Measurements from ENCODE around the gene CCDC167. TPM values are rescaled to one million over a fixed set of nuclear protein-coding genes. Genes with fewer than 3 reads are reported as not detected.

Gene CCDC167
- total RNA-seq, 2 donors from 2014 or later = 46.0 to 54.8 TPM

DNA sequence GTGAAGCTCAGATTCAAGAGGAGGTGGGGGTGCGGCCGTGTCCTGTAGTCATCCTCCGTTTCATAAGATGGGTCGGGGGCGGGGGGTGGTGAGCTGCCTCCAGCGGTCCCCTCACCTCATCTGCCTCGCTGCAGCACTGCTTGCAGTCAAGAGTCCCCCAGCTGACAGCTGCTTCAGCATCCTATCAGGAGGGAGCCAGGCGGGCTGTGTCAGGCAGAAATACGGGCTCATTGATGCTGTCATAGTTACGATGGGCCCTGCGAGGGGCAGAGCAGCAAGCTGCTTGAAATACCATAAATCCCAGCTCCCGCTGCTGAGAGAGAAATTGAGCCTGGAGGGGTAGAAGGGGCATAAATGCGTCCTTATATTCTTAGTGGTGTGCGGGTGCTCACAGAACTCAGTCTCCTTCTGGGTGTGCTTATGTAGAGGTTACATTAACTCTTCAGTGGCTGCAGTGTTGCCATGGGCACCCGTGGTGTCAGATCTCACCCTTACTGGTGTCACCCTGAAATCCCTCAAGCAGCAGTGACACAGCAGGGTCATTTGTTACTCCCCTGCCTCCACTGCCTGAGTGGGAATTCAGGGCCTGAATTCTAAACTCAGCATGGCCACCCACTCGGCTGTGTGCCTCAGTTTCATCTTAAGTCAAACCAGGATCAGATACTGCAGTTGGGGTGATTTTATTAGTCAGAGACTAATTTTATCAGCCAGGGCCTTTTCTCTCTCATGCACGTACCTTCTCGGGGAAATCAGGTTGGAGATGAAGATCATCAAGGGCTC, 21.8 kb downstream of the CCDC167 start:
- peaks cover 30% of the 10 kb centered on the region for H3K36me3 Mint-ChIP-seq
- H3K27me3 Mint-ChIP-seq = no peaks in the 10 kb centered on the region
- no peaks in the 10 kb centered on the region for H3K9me3 Mint-ChIP-seq
- no peak overlapping the region for H3K27ac Mint-ChIP-seq
- no peaks in the 10 kb centered on the region for H3K4me1 Mint-ChIP-seq (ENCODE audit: low read depth in 2 of 2)
- ATAC-seq (no peak), DNase-seq (ENCODE audit: low spot score) (no peak)
- H3K4me3 Mint-ChIP-seq = no peak overlapping the region

DNA sequence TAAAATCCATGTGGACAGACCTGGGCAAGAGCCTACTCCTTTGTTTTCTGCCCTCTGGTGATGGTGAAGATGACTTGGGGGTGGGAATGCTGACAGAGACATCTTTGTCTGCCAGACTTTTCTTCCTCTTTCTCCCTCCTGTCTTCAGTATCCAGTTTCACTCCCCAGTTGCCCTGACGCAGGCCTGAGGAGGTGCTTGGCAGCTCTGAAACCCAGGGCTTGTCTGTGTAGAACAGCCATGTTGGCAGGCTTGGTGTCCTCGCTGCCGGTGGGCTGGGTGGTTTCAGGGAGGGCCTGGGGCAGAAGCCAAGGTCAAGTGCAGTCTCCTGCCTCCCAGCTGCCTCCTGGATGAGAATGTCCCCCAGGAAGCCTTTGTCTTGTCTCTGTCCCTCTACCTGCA, 22.5 kb downstream of the CCDC167 start:
- H3K9me3 Mint-ChIP-seq = no peaks in the 10 kb centered on the region
- H3K36me3 Mint-ChIP-seq = peaks cover 25% of the 10 kb centered on the region
- ATAC-seq (no peak), DNase-seq (ENCODE audit: low spot score) (no peak)
- no peak overlapping the region for H3K27ac Mint-ChIP-seq
- H3K4me3 Mint-ChIP-seq = no peak overlapping the region
- H3K4me1 Mint-ChIP-seq (ENCODE audit: low read depth in 2 of 2) = no peaks in the 10 kb centered on the region
- H3K27me3 Mint-ChIP-seq = no peaks in the 10 kb centered on the region

DNA sequence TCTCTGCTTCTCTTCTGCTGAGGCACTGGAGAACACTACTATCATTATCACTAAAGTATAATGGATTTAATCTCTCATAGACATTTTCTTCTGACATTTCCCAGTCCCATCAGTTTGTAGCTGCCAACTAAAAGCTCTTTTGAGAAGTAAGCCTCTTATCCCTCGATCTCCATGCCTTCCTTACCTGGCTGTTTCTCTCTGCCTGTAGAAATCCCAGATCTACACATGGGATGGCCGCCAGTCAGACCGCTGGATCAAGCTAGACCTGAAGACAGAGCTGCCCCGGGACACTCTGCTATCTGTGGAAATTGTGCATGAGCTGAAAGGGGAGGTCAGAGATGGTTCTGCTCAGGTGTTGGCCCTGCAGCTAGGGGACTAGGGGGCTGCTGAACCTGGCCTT, 25.4 kb downstream of the CCDC167 start:
- peaks cover 0 to 3% of the 10 kb centered on the region in 2 donors for H3K4me1 Mint-ChIP-seq (ENCODE audit: low read depth in 2 of 2)
- H3K36me3 Mint-ChIP-seq = peaks cover 25% of the 10 kb centered on the region
- no peak overlapping the region for H3K4me3 Mint-ChIP-seq
- H3K27me3 Mint-ChIP-seq = no peaks in the 10 kb centered on the region
- ATAC-seq (no peak), DNase-seq (ENCODE audit: low spot score) (no peak)
- H3K9me3 Mint-ChIP-seq = no peaks in the 10 kb centered on the region
- H3K27ac Mint-ChIP-seq = no peak overlapping the region

DNA sequence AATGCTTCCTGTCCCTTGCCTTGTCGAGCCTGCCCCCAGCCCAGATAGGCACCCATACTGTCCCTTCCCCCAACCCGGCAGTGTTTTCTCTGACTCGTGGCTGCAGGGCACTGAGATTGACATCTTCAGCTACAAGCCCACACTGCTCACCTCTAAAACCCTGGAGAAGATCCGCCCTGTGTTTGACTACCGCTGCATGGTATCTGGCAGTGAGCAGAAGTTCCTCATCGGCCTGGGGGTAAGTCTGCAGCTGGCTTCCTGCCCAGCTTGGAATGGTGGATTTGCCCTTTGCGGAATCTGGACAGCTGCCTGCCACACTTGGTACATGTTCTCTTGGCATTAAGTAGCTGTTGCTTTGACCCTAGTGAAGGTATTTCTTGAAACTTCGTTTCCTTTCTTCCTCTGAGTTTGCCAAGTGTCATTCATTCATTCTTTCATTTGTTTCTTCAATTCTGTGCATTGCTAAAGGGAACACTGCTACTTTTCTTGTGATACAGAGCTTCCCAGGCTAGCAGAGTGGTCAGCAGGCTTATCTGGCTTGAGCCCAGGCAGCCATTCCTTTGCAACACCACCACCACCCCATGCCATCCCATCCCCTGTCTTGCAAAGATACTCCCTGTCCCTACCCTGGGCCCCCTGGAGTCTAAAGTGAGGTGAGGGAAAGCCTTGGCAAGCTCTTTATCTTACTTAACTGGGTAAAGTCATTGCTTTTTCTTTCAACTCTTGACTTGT, 26.2 kb downstream of the CCDC167 start:
- H3K4me1 Mint-ChIP-seq (ENCODE audit: low read depth in 2 of 2) = peaks cover 0 to 3% of the 10 kb centered on the region in 2 donors
- H3K4me3 Mint-ChIP-seq = no peak overlapping the region
- no peak for DNase-seq (ENCODE audit: low spot score)
- ATAC-seq = no peak
- H3K27ac Mint-ChIP-seq = no peak overlapping the region
- no peaks in the 10 kb centered on the region for H3K27me3 Mint-ChIP-seq
- peaks cover 25% of the 10 kb centered on the region for H3K36me3 Mint-ChIP-seq
- no peaks in the 10 kb centered on the region for H3K9me3 Mint-ChIP-seq

DNA sequence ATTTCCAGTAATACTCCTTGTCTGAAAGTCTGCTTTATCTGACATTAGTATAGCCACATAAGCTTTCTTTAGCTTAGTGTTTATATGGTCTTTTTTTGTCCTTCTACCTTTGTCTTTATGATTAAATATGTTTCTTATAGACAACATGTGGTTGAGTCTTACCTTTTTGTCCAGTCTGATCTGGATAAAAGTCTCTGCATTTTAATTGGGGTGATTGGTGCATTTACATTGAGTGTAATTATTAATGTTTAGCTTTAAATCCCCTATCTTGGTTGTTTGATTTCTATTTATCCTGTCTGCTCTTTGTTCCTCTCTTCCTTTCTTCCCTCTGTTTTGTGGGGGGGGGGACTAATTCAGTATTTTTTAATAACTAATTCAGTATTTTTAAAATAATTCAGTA, 32.0 kb downstream of the CCDC167 start:
- peaks cover 10% of the 10 kb centered on the region for H3K36me3 Mint-ChIP-seq
- no peak overlapping the region for H3K27ac Mint-ChIP-seq
- no peaks in the 10 kb centered on the region for H3K27me3 Mint-ChIP-seq
- no peak for ATAC-seq
- H3K4me1 Mint-ChIP-seq (ENCODE audit: low read depth in 2 of 2) = peaks cover 4 to 7% of the 10 kb centered on the region in 2 donors
- no peak overlapping the region for H3K4me3 Mint-ChIP-seq
- H3K9me3 Mint-ChIP-seq = no peaks in the 10 kb centered on the region
- no peak for DNase-seq (ENCODE audit: low spot score)

DNA sequence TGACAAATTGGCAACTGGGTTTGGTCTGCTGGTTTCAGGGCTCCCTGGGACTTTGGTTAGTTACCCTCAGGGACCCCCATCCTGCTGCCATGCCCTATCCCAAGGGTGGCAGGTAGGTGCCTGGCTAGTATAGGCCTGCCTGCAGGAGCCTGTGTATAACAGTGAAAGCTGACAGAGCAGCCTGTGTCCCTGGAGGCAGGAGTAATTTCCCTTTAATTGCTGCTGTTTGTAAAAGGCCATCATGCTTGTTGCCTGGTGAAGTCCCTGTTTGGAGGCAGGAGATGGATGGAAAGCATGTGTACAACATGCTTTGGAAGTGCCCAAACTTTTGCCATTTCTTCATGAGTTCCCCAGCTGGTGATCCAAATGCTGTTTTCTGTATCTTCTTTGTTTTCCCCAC, 36.6 kb downstream of the CCDC167 start:
- Mint-ChIP-seq H3K4me1 (ENCODE audit: low read depth in 2 of 2) (peaks cover 4 to 7% of the 10 kb centered on the region in 2 donors), H3K27ac (no peak overlapping the region), H3K36me3 (peaks cover 20% of the 10 kb centered on the region), H3K4me3 (no peak overlapping the region), H3K27me3 (no peaks in the 10 kb centered on the region), H3K9me3 (no peaks in the 10 kb centered on the region)
- ATAC-seq (no peak), DNase-seq (ENCODE audit: low spot score) (no peak)

DNA sequence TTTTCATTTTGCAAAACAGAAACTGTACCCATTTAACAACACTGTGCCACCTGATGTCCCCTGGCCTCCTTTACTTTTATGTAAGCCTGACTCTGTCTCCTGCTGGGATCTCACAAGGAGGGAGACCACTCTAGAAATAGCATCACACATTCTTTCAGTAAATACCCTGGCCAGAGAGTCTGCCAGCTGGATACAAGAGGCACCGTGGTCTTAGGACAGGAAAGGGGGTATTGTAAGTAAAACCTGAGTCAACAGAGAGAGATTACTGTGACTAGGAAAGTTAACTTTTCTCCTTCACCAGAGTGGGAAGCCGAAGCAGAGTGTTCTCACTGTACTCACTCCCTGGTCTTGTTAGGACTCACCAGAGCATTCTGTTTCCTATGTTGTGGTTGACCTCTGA, 38.9 kb downstream of the CCDC167 start:
- DNase-seq (ENCODE audit: low spot score) = no peak
- no peaks in the 10 kb centered on the region for H3K9me3 Mint-ChIP-seq
- no peak for ATAC-seq
- peaks cover 25% of the 10 kb centered on the region for H3K36me3 Mint-ChIP-seq
- H3K27ac Mint-ChIP-seq = peak overlapping the region; percentile 12 to 26
- H3K4me1 Mint-ChIP-seq (ENCODE audit: low read depth in 2 of 2) = peaks cover 8 to 10% of the 10 kb centered on the region in 2 donors
- no peak overlapping the region for H3K4me3 Mint-ChIP-seq
- no peaks in the 10 kb centered on the region for H3K27me3 Mint-ChIP-seq

- Mint-ChIP-seq H3K9me3 (no peaks in the 10 kb centered on the region), H3K27me3 (no peaks in the 10 kb centered on the region), H3K4me3 (no peak overlapping the region), H3K27ac (no peak overlapping the region), H3K36me3 (peaks cover 28% of the 10 kb centered on the region), H3K4me1 (ENCODE audit: low read depth in 2 of 2) (peaks cover 8 to 10% of the 10 kb centered on the region in 2 donors)
- DNase-seq (ENCODE audit: low spot score) (no peak), ATAC-seq (no peak)
Observed at GRCh38 chr6:37459981-37460800, 39.5 kb downstream of the CCDC167 start.

DNA sequence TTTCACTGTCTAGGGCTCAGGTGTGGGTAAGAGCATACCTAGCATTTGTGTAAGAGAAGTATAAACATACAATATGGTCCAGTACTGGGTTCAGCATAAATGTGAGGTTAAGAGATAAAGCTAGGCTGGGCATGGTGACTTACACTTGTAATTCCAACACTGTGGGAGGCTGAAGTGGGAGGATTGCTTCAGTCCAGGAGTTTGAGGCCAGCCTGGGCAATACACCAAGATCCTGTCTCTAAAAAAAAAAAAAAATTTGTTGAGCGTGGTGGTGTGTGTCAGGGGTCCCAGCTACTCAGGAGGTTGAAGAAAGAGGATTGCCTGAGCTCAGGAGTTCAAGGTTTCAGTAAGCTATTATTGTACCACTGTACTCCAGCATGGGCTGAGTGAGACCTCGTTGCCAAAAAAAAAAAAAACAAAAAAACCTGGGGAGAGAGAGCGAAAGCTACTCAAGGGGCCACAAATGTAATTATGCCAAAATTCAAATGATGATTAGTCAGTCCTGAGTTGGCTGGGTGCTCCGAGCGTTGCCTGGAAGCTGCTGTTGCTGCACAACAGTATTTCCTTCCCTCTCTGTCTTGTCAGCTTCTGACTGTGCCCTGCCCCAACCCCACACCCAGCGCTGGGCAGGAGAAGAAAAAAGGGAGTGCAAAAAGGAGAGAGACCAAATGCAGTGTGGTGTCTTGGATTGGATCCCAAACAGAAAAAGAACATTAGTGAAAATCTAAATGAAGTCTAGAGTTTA, 42.7 kb downstream of the CCDC167 start:
- ATAC-seq (no peak), DNase-seq (ENCODE audit: low spot score) (no peak)
- H3K4me3 Mint-ChIP-seq = no peak overlapping the region
- no peak overlapping the region for H3K27ac Mint-ChIP-seq
- H3K36me3 Mint-ChIP-seq = peaks cover 43% of the 10 kb centered on the region
- no peaks in the 10 kb centered on the region for H3K9me3 Mint-ChIP-seq
- H3K27me3 Mint-ChIP-seq = no peaks in the 10 kb centered on the region
- H3K4me1 Mint-ChIP-seq (ENCODE audit: low read depth in 2 of 2) = peaks cover 10 to 11% of the 10 kb centered on the region in 2 donors

GRCh38 chr6:37456126-37456525, 43.6 kb downstream of the CCDC167 start:
- no peaks in the 10 kb centered on the region for H3K9me3 Mint-ChIP-seq
- no peak overlapping the region for H3K27ac Mint-ChIP-seq
- DNase-seq (ENCODE audit: low spot score) (no peak), ATAC-seq (no peak)
- H3K4me1 Mint-ChIP-seq (ENCODE audit: low read depth in 2 of 2) = peaks cover 15 to 16% of the 10 kb centered on the region in 2 donors
- H3K27me3 Mint-ChIP-seq = no peaks in the 10 kb centered on the region
- peaks cover 46% of the 10 kb centered on the region for H3K36me3 Mint-ChIP-seq
- H3K4me3 Mint-ChIP-seq = no peak overlapping the region

DNA sequence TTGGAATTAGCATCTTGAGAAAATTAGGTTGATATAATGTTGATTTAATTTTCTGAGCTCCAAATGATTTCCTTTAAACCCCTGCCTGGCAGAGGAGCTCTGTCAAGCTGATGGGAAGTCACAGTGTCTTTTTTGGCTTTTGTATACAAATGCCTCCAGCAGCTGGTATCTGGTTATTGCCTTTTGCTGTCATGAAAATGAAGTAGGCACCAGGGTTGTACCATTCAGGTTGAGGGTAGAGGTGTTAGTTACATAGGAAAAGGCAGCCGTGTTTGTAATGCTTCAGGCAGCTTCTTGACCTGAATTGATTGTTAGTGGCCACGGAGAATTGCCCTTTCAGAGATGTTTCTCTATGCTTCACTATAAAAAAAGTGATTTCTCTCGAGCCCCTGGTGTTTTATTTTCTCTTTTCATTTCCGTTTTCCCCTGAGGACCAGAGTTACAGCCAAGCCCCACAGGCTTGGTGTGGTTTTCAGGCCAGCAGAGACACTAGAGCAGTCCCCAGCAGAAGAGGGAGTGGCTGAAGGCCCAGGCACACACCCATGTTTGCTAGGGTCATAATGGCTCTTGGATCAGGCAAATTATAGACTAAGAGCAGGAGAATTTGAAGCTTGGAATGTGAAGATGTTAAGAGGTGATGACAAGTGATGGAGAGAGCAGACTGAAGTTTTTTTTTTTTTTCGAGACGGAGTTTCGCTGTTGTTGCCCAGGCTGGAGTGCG, 45.1 kb downstream of the CCDC167 start:
- Mint-ChIP-seq H3K4me1 (ENCODE audit: low read depth in 2 of 2) (peaks cover 15 to 16% of the 10 kb centered on the region in 2 donors), H3K27ac (peak overlapping the region in 1 of 2 donors; percentile 73), H3K36me3 (peaks cover 46% of the 10 kb centered on the region), H3K4me3 (no peak overlapping the region), H3K27me3 (no peaks in the 10 kb centered on the region), H3K9me3 (no peaks in the 10 kb centered on the region)
- ATAC-seq (no peak), DNase-seq (ENCODE audit: low spot score) (no peak)

DNA sequence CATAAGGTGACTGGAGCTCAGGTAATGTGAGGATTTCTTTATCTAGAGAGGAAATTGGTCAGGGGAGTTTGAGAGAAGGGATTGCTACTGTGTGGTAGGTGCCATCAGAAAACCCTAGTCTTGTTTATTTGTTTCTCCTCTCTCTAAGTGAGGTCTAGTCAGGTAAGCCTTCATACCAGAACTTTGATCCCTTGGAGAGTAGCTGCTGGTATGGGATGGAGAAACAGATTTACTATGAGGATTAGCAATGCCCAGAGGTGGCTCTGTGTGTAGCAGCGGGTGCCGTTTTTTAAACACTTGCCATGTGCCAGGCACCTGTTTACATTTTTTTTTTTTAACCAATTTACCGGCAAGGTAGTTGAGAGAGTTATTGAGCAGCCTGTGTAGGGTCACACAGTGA, 47.2 kb downstream of the CCDC167 start:
- DNase-seq (ENCODE audit: low spot score) = no peak
- H3K27ac Mint-ChIP-seq = peak overlapping the region in 1 of 2 donors; percentile 58
- H3K27me3 Mint-ChIP-seq = no peaks in the 10 kb centered on the region
- no peaks in the 10 kb centered on the region for H3K9me3 Mint-ChIP-seq
- no peak for ATAC-seq
- no peak overlapping the region for H3K4me3 Mint-ChIP-seq
- H3K36me3 Mint-ChIP-seq = peaks cover 46% of the 10 kb centered on the region
- peaks cover 13 to 15% of the 10 kb centered on the region in 2 donors for H3K4me1 Mint-ChIP-seq (ENCODE audit: low read depth in 2 of 2)
